H9 (cell line): Measurements from ENCODE around the gene VWA5A. TPM values are rescaled to one million over a fixed set of nuclear protein-coding genes. Genes with fewer than 3 reads are reported as not detected.

Experiments used
- DNase-seq: peaks from one replicate; pipeline ENCODE4 v3.0.0-alpha.2; 2017
- H2AFZ ChIP-seq: one replicate; pipeline ENCODE4 v1.6.1; 2013; ENCODE audit warnings: mild to moderate bottlenecking, low read length, control low read depth, moderate library complexity
- H2AK5ac ChIP-seq: 2 replicates; pipeline ENCODE4 v1.6.1; 2013; ENCODE audit warnings: low read length, control low read depth, mixed read lengths; ENCODE audit not compliant: insufficient read length
- H2BK120ac ChIP-seq: one replicate; pipeline ENCODE4 v1.6.1; 2013; ENCODE audit warnings: low read depth, mild to moderate bottlenecking, low read length, control low read depth, inconsistent platforms; ENCODE audit not compliant: poor library complexity, severe bottlenecking
- H2BK12ac ChIP-seq: 2 replicates; pipeline ENCODE4 v1.6.1; 2013; ENCODE audit warnings: low read length, control low read depth, mixed read lengths, low read depth; ENCODE audit not compliant: insufficient read length
- H2BK15ac ChIP-seq: 2 replicates; pipeline ENCODE4 v1.6.1; 2013; ENCODE audit warnings: low read depth, low read length, control low read depth
- H2BK20ac ChIP-seq: one replicate; pipeline ENCODE4 v1.6.1; 2013; ENCODE audit warnings: low read depth, mild to moderate bottlenecking, low read length, control low read depth, inconsistent platforms; ENCODE audit not compliant: poor library complexity, severe bottlenecking
- H2BK5ac ChIP-seq: 2 replicates; pipeline ENCODE4 v1.6.1; 2013; ENCODE audit warnings: low read length, control low read depth, mixed read lengths; ENCODE audit not compliant: insufficient read length
- H3K14ac ChIP-seq: 2 replicates; pipeline ENCODE4 v1.6.1; 2013; ENCODE audit warnings: low read length, control low read depth; ENCODE audit not compliant: insufficient read depth
- H3K18ac ChIP-seq: 2 replicates; pipeline ENCODE4 v1.6.1; 2013; ENCODE audit warnings: low read depth, mild to moderate bottlenecking, mixed read lengths, low read length, control low read depth; ENCODE audit not compliant: insufficient read length
- H3K23ac ChIP-seq: 2 replicates; pipeline ENCODE4 v1.6.1; 2013; ENCODE audit warnings: low read length, control low read depth, mixed read lengths, low read depth; ENCODE audit not compliant: insufficient read length
- H3K23me2 ChIP-seq: 2 replicates; pipeline ENCODE4 v1.6.1; 2013; ENCODE audit warnings: low read depth, mild to moderate bottlenecking, mixed read lengths, low read length, control low read depth; ENCODE audit not compliant: insufficient read length, poor library complexity, severe bottlenecking
- H3K27ac ChIP-seq: 2 replicates; pipeline ENCODE4 v1.5.1; 2013; ENCODE audit warnings: low read length, control low read depth, mixed read lengths, low read depth; ENCODE audit not compliant: insufficient read length
- H3K27me3 ChIP-seq: 2 replicates; pipeline ENCODE4 v1.6.1; 2013; ENCODE audit warnings: low read length, control low read depth, inconsistent platforms; ENCODE audit not compliant: insufficient read depth
- H3K4ac ChIP-seq: 2 replicates; pipeline ENCODE4 v1.6.1; 2013; ENCODE audit warnings: low read depth, mild to moderate bottlenecking, control low read depth, inconsistent platforms, low read length, moderate library complexity
- H3K4me1 ChIP-seq: 2 replicates; pipeline ENCODE4 v1.6.1; 2013; ENCODE audit warnings: low read length, control low read depth, inconsistent platforms; ENCODE audit not compliant: insufficient read depth
- H3K4me2 ChIP-seq: 2 replicates; pipeline ENCODE4 v1.6.1; 2013; ENCODE audit warnings: low read length, control low read depth, mixed read lengths; ENCODE audit not compliant: insufficient read length, insufficient read depth
- H3K56ac ChIP-seq: 2 replicates; pipeline ENCODE4 v1.6.1; 2013; ENCODE audit warnings: low read depth, mild to moderate bottlenecking, mixed read lengths, low read length, control low read depth; ENCODE audit not compliant: insufficient read length
- H3K79me1 ChIP-seq: 2 replicates; pipeline ENCODE4 v1.6.1; 2013; ENCODE audit warnings: low read depth, mild to moderate bottlenecking, moderate library complexity, low read length, control low read depth, inconsistent platforms; ENCODE audit not compliant: insufficient read depth, poor library complexity, severe bottlenecking
- H3K79me2 ChIP-seq: 2 replicates; pipeline ENCODE4 v1.6.1; 2013; ENCODE audit warnings: low read length, control low read depth, inconsistent platforms; ENCODE audit not compliant: insufficient read depth
- H3K9ac ChIP-seq: 2 replicates; pipeline ENCODE4 v1.6.1; 2013; ENCODE audit warnings: low read length, control low read depth, mixed read lengths; ENCODE audit not compliant: insufficient read length; ENCODE audit errors: extremely low read depth
- H3K9me3 ChIP-seq: one replicate; pipeline ENCODE4 v1.6.1; 2013; ENCODE audit warnings: low read depth, low read length, inconsistent platforms; ENCODE audit not compliant: control insufficient read depth
- H3T11ph ChIP-seq: one replicate; pipeline ENCODE4 v1.6.1; 2013; ENCODE audit warnings: mild to moderate bottlenecking, low read length, control low read depth, inconsistent platforms
- H4K20me1 ChIP-seq: one replicate; pipeline ENCODE4 v1.6.1; 2013; ENCODE audit not compliant: control insufficient read depth, insufficient read length, insufficient read depth
- H4K5ac ChIP-seq: 2 replicates; pipeline ENCODE4 v1.6.1; 2013; ENCODE audit warnings: low read depth, mild to moderate bottlenecking, mixed read lengths, low read length, control low read depth; ENCODE audit not compliant: insufficient read length
- H4K8ac ChIP-seq: replicated peaks from 2 replicates; pipeline ENCODE4 v1.6.1; 2013; ENCODE audit warnings: low read length, control low read depth, mixed read lengths, low read depth; ENCODE audit not compliant: insufficient read length
- H4K91ac ChIP-seq: 2 replicates; pipeline ENCODE4 v1.6.1; 2013; ENCODE audit warnings: low read depth, mild to moderate bottlenecking, moderate library complexity, mixed read lengths, low read length, control low read depth; ENCODE audit not compliant: insufficient read length
- H3K27ac Mint-ChIP-seq, 3 experiments: 2 replicates in 2 of 3; 3 replicates in 1 of 3; pipeline ENCODE4 v1.8.0; 2020 to 2021; ENCODE audit warnings: mixed read lengths in 3 of 3, mild to moderate bottlenecking in 1 of 3, moderate library complexity in 1 of 3
- H3K27me3 Mint-ChIP-seq: 2 replicates; pipeline ENCODE4 v1.8.0; 2021; ENCODE audit warnings: low read depth, mild to moderate bottlenecking, moderate library complexity, mixed read lengths
- H3K36me3 Mint-ChIP-seq, 3 experiments: 2 replicates in 2 of 3; 3 replicates in 1 of 3; pipeline ENCODE4 v1.8.0; 2020 to 2021; ENCODE audit warnings: low read depth in 3 of 3, mixed read lengths in 3 of 3; ENCODE audit not compliant: insufficient read depth in 1 of 3
- H3K4me1 Mint-ChIP-seq, 2 experiments: 2 replicates each; pipeline ENCODE4 v1.8.0; 2020; ENCODE audit warnings: mixed read lengths in 2 of 2
- H3K4me3 Mint-ChIP-seq, 2 experiments: 2 replicates in 1 of 2; 3 replicates in 1 of 2; pipeline ENCODE4 v1.8.0; 2020 to 2021; ENCODE audit warnings: mild to moderate bottlenecking in 2 of 2, mixed read lengths in 2 of 2, moderate library complexity in 1 of 2
- H3K9me3 Mint-ChIP-seq, 2 experiments: 2 replicates in 1 of 2; 3 replicates in 1 of 2; pipeline ENCODE4 v1.8.0; 2020; ENCODE audit warnings: mild to moderate bottlenecking in 2 of 2, mixed read lengths in 2 of 2, moderate library complexity in 1 of 2
- CTCF ChIP-seq: fragments of 200-600 bp; sonication (generic); conservative IDR thresholded peaks from 3 replicates; pipeline ENCODE4 v1.8.0; 2021; ENCODE audit warnings: antibody characterized with exemption, mild to moderate bottlenecking
- WGBS: extraction: QIAGEN DNeasy Blood & Tissue Kit; methylation state at CpG from one replicate; pipeline ENCODE4 v1.1.7; 2013; ENCODE audit warnings: missing lambda C conversion rate, low lambda C conversion rate, mixed read lengths; ENCODE audit not compliant: insufficient read length; ENCODE audit errors: extremely low coverage; 5-methylcytosine and 5-hydroxymethylcytosine counted together
- total RNA-seq: library from RNA; stranded (reverse); gene quantifications from 2 replicates; pipeline ENCODE4 v1.2.1, GENCODE V29; 2021

The VWA5A gene
- total RNA-seq, 1 experiment from 2014 or later: 15.6 TPM

- Histone ChIP-seq H2BK15ac (no peak overlapping the region), H3T11ph (no peak overlapping the region), H3K18ac (no peak overlapping the region), H2AFZ (no peak overlapping the region), H3K56ac (no peak overlapping the region), H3K14ac (no peak overlapping the region), H3K4ac (no peak overlapping the region), H2AK5ac (no peak overlapping the region), H2BK5ac (no peak overlapping the region), H3K9me3 (no peaks in the 10 kb centered on the region), H3K23ac (no peak overlapping the region), H2BK20ac (no peak overlapping the region), H4K20me1 (no peaks in the 10 kb centered on the region), H3K27me3 (no peaks in the 10 kb centered on the region), H3K23me2 (no peaks in the 10 kb centered on the region), H4K91ac (no peak overlapping the region), H2BK12ac (no peak overlapping the region), H4K8ac (no peak overlapping the region), H3K79me1 (no peaks in the 10 kb centered on the region), H3K4me2 (no peak overlapping the region), H3K9ac (no peak overlapping the region), H3K4me1 (0 out of 2 replicates have a peak, but pooled peaks cover 3% of the 10 kb centered on the region), H4K5ac (no peak overlapping the region), H3K79me2 (no peaks in the 10 kb centered on the region), H3K27ac (no peak overlapping the region), H2BK120ac (no peak overlapping the region)
- no peak for TF ChIP-seq CTCF
- no CpG with 5 or more reads among the region's 5 CpGs for WGBS
- no peak overlapping the region for H3K27ac Mint-ChIP-seq
- peaks cover 14 to 18% of the 10 kb centered on the region in 2 experiments for H3K4me1 Mint-ChIP-seq
- no peaks in the 10 kb centered on the region for H3K27me3 Mint-ChIP-seq
- H3K4me3 Mint-ChIP-seq: no peak overlapping the region
- DNase-seq: no peak
- no peaks in the 10 kb centered on the region for H3K9me3 Mint-ChIP-seq
- no peaks in the 10 kb centered on the region for H3K36me3 Mint-ChIP-seq
These were observed 20.5 kb upstream of the VWA5A start for GRCh38 chr11:124094731-124095130.
